GM12801 (cell line): ENCODE data around the gene LDB2.

Experiments
- TF ChIP-seq, protein P1 (sequence below): IDR thresholded peaks from one replicate; pipeline ENCODE4 v1.5.1; 2011; ENCODE audit warnings: control low read depth; ENCODE audit not compliant: insufficient read length; ENCODE audit errors: extremely low read depth

Gene LDB2

DNA sequence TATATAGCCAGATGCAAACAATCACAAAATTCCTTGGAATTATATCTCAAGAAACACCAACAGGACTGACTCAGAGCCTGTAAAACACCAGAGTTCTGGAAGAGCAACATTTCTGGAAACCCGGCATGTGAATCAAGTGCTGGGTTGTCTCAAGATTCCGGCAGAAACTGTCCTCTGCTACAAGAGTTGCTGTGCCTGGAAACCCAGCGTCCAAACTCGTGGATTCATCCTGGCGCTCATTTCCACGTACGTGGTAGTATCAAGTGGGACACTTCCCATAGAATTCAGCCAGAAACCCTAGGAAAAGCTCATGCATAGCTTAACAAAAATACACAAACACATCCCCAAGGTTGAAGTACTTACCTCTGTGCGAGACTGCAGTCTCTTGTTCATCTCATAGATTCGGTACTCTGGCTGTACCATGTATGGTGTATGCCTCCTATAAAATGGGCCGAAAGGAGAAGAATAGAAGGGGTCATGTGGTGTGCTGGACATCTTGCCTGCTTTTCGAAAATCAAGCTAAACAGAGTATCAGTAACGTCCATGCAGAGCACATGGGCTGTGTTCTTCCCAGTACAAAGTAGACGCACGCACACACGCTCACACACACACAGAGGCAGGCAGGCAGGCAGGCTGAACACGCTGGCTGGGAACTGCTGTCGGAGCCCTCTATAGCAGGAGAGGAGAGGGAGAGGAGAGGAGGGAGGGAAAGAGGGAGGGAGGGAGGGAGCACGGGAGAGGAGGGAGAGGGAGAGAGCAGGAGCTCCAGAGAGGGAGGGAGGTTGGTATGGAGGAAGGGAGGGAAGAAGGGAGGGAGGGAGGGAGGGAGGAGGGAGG, at the start of gene LDB2:
TSS of gene LDB2 (minus strand) at position 655 of the 837 bp plus-strand sequence.
- TF ChIP-seq, protein P1, sequence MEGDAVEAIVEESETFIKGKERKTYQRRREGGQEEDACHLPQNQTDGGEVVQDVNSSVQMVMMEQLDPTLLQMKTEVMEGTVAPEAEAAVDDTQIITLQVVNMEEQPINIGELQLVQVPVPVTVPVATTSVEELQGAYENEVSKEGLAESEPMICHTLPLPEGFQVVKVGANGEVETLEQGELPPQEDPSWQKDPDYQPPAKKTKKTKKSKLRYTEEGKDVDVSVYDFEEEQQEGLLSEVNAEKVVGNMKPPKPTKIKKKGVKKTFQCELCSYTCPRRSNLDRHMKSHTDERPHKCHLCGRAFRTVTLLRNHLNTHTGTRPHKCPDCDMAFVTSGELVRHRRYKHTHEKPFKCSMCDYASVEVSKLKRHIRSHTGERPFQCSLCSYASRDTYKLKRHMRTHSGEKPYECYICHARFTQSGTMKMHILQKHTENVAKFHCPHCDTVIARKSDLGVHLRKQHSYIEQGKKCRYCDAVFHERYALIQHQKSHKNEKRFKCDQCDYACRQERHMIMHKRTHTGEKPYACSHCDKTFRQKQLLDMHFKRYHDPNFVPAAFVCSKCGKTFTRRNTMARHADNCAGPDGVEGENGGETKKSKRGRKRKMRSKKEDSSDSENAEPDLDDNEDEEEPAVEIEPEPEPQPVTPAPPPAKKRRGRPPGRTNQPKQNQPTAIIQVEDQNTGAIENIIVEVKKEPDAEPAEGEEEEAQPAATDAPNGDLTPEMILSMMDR = no peak

DNA sequence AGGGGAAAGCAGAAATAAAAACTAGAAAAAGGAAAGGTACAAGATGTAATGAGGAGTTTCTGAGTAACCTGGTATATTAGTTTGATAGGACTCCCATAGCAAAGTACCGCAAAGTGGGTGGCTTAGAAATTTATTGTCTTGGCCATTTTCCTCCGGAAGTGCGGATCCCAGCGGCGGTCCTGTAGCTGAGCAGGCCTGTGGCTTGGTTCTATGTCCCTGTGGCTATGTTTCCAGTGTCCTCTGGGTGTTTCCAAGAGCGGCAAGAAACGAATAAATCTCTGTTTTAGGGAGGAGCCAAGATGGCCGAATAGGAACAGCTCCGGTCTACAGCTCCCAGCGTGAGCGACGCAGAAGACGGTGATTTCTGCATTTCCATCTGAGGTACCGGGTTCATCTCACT, 44.0 kb upstream of the LDB2 start:
- TF ChIP-seq, protein P1 = no peak

DNA sequence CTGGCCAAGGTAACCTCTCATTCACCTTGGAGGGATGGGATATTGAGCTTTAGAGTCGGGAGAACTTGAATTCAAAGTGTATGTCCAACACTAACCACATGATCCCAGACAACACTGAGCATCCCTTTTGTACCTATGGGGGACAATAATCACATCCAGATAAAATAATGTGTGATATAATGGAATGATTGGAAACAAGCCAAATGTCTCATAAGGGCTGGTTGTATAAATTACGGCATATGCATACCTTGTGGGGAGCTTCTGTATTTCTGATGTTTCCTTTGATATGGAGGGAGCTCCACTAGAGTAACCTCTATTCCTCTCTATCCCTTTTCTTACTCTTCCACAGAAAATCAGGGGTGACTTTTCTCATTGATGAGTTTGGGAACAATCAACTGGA, 40.7 kb upstream of the LDB2 start:
- TF ChIP-seq, protein P1 = no peak

DNA sequence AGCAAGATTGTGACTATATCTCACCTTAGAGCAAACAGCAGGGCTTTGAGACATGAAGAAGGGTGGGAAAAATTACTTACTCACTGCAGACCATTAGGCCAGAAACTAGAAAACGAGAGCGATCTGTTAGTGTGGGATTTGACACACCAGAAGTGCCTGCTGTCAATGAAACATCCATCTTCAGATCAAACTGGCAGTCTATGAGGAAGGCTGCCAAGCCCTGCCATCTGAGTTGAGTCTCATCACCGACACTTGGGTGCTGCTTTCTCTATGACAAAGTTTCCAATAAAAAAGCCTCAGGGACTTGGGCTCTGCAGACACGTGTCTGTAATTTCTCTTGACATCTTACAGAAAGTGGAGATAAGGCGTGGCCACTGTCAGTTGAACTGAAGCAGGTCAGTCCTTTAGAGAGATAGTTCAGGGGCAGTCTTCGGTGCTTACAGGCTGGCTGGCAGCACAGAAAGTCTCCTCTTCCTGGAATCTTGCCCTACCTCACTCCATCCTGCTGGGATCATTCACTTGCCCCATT, 40.1 kb upstream of the LDB2 start:
- TF ChIP-seq, protein P1 = no peak

DNA sequence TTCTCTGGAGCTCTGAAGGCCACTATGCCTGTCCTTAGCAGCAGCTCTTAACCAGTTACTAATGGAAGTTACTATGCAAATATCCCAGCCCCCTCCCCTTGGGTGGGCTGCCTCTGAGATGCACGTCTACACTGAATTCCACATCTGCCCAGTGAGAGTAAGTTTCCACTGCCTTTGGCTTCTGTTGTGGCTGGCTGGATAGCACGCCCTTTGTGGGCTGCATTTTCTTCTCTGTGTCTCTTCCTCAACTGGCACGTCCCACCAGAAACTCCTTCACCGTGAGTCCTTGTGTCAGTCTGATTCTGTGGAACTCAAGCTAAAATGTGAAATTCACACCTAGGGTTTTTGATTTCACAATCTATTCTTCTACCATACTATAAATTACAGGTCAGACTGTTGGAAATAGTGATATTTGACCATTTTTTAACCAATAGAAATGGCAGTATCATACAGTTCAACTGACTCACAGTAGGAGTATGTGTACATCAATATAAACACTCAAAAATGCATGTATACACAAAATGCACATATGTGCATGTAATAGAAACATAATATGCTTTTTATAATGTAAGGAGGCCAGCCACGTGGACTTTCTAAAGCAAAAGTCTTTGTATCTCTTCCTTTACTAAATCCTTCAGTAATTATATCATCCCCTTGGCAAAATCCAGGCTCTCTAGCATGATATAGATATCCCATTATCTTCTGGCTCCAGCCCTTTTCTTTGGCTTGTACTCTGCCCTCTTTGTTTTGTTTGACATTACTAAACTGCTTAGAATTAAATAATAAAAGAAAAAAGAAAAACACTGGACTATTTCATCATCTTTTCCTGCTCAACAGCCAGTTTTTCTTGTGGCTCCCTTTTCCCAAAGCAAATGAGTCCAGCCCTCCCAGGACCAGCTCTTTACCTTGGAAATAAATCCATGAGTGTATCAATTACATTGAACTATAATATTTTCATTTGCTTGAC, 33.2 kb upstream of the LDB2 start:
- TF ChIP-seq, protein P1 = no peak

DNA sequence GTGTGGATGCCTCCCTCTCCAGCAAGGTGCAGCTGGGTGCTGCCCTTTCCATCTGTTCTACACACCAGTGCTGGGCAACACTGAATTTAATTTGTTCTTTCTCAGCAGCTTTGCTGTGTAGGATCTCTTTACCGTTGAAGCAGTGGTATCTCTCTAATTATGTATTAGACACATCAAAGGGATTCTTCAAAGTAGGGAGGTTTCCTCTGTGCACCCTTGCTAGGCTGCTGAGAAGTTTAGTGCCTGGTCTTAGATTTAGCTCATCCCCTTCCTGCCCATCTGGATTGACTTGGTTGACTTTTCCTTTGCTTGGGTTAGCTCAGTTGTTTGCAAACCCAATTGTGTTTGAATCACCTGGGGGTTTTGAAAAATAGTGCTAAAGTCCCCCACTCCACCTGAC, 27.8 kb upstream of the LDB2 start:
- TF ChIP-seq, protein P1 = no peak

DNA sequence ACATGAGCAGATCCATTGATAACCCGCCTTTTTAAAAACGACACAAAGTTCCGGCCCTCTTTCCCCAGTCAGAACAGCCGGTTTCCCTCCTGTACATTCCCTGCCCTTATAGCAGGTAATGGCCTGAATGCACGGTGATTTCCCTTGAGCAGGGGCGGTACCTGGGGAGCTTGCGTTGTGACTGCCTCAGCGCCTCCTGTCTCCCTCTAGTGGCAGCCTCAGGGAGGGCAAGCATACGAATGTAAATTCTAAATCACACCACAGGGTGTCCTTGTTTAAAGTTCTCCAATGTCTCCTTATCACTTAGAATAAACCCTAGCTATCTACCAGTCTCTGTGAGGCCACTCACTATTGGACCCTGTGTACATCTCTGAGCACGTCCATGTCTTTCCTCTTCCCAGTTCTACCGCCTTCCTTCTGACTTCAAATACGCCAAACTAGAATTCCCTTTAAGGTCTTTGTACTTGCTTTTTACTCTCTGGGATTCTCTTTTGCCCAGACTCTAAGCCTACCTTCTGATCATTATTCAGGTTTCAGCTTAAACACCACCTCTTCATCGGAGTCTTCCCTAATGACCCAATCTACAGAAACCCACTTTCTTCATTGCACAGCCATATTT, 18.4 kb upstream of the LDB2 start:
- TF ChIP-seq, protein P1 = peak; percentile 27
